Cardiac fibroblast (primary cell): ENCODE results near the gene NTN5.
"Not testable (repeated sequence)": the region's sequence is repeated elsewhere in the genome, so short reads cannot be mapped to it uniquely, and the experiment has no call there.

Experiments
- DNase-seq, 2 donors: peaks; one replicate each; pipeline versions ENCODE4 v3.0.0 to v3.0.0-alpha.2; 2010; ENCODE audit warnings: low read depth in 2 of 2
- H3K4me3 ChIP-seq, 2 donors: replicated peaks in 1 of 2; 1 replicate in 1 of 2; 2 replicates in 1 of 2; pipeline ENCODE4 v1.5.1; 2011; ENCODE audit warnings: low read depth in 2 of 2, low read length in 2 of 2, mild to moderate bottlenecking in 2 of 2, moderate library complexity in 1 of 2
- CTCF ChIP-seq: IDR thresholded peaks from one replicate; pipeline ENCODE4 v1.5.1; 2011; ENCODE audit warnings: low read depth, mild to moderate bottlenecking, low read length, inconsistent platforms

NTN5 gene

GRCh38 chr19:48633148-48634035 is 39.4 kb downstream of the NTN5 start:
- no peak for DNase-seq
- no peak overlapping the region for H3K4me3 ChIP-seq
- no peak for TF ChIP-seq CTCF

GRCh38 chr19:48632692-48633147 is 40.1 kb downstream of the NTN5 start:
- no peak overlapping the region for H3K4me3 ChIP-seq
- DNase-seq = peak in 1 of 2 donors; percentile 53
- TF ChIP-seq CTCF = no peak

GRCh38 chr19:48632286-48632685 is 40.5 kb downstream of the NTN5 start:
- not testable (repeated sequence) for H3K4me3 ChIP-seq, DNase-seq

- DNase-seq = no peak
- no peak overlapping the region for H3K4me3 ChIP-seq
- TF ChIP-seq CTCF = no peak
Measured at GRCh38 chr19:48631225-48631624, 41.6 kb downstream of the NTN5 start.

- DNase-seq = peak; percentile 58 to 87
- peak overlapping the region in 1 of 2 donors; percentile 10 for H3K4me3 ChIP-seq
- peak; percentile 10 for TF ChIP-seq CTCF
Measured at GRCh38 chr19:48630296-48631063, 42.3 kb downstream of the NTN5 start.

- H3K4me3 ChIP-seq = no peak overlapping the region
- no peak for TF ChIP-seq CTCF
- DNase-seq = peak in 1 of 2 donors; percentile 82
Measured at GRCh38 chr19:48629599-48630295, 43.1 kb downstream of the NTN5 start.

- no peak for TF ChIP-seq CTCF
- DNase-seq = no peak
- H3K4me3 ChIP-seq = no peak overlapping the region
Measured at GRCh38 chr19:48629297-48629598, 43.6 kb downstream of the NTN5 start.
